B cell (primary cell): ENCODE measurements around the gene GGT6. TPM values are rescaled to one million over a fixed set of nuclear protein-coding genes. Genes with fewer than 3 reads are reported as not detected.

Experiments
- ATAC-seq: fragments of 200-7000 bp; cut with Tn5 transposase; one replicate; pipeline ENCODE4 v1.10.0; 2021; ENCODE audit warnings: low read depth, mild to moderate bottlenecking, moderate number of reproducible peaks, moderate library complexity
- CTCF ChIA-PET: fragments of 350-600 bp; sonication (Branson Sonifier 250); formaldehyde crosslinking; loops from one replicate; lab custom pipeline; 2021; ENCODE audit warnings: antibody characterized with exemption, inconsistent platforms; lab: Charles Lee
- POLR2A ChIA-PET: fragments of 350-600 bp; sonication (Branson Sonifier 250); formaldehyde crosslinking; loops from one replicate; lab custom pipeline; 2021; ENCODE audit warnings: antibody characterized with exemption; lab: Charles Lee
- DNase-seq: peaks from one replicate; pipeline ENCODE4 v3.0.0; 2013
- H2AFZ ChIP-seq: 2 replicates; pipeline ENCODE4 v1.6.1; 2012; ENCODE audit warnings: mild to moderate bottlenecking, low read depth, low read length; ENCODE audit not compliant: insufficient read depth, poor library complexity, severe bottlenecking
- H3K27ac ChIP-seq, 2 donors: 1 replicate in 1 of 2; 2 replicates in 1 of 2; pipeline ENCODE4 v1.5.1; 2012 to 2013; ENCODE audit warnings: low read length in 2 of 2, mild to moderate bottlenecking in 2 of 2, moderate library complexity in 1 of 2
- H3K27me3 ChIP-seq, 4 experiments: fragments of 200-600 bp in 1 of 4; sonication (generic) in 1 of 4; replicated peaks in 1 of 4; 1 replicate in 2 of 4; 2 replicates in 2 of 4; pipeline versions ENCODE4 v1.6.1 to v1.7.0; 2013 to 2016; ENCODE audit warnings: low read length in 3 of 4, mild to moderate bottlenecking in 2 of 4, mixed read lengths in 1 of 4, moderate library complexity in 1 of 4; ENCODE audit not compliant: insufficient read depth in 4 of 4, control insufficient read depth in 3 of 4; ENCODE audit errors: control extremely low read depth in 1 of 4
- H3K36me3 ChIP-seq, 2 experiments: replicated peaks in 1 of 2; 1 replicate in 1 of 2; 2 replicates in 1 of 2; pipeline versions ENCODE4 v1.6.1 to v1.7.1; 2013; ENCODE audit warnings: low read length in 1 of 2; ENCODE audit not compliant: insufficient read depth in 2 of 2, control insufficient read depth in 1 of 2; ENCODE audit errors: control extremely low read depth in 1 of 2, extremely low read depth in 1 of 2
- H3K4me1 ChIP-seq, 2 donors: fragments of 200-600 bp in 1 of 2; sonication (generic) in 1 of 2; 1 replicate in 1 of 2; 2 replicates in 1 of 2; pipeline versions ENCODE4 v1.5.1 to v1.6.1; 2013 to 2017; ENCODE audit warnings: low read length in 2 of 2; ENCODE audit not compliant: control insufficient read depth in 2 of 2, insufficient read depth in 2 of 2
- H3K4me2 ChIP-seq: replicated peaks from 2 replicates; pipeline ENCODE3; 2012; ENCODE audit warnings: mild to moderate bottlenecking, low read depth, low read length; ENCODE audit not compliant: poor library complexity, severe bottlenecking
- H3K4me3 ChIP-seq, 5 experiments: fragments of 200-600 bp in 1 of 5; sonication (generic) in 1 of 5; 1 replicate in 3 of 5; 2 replicates in 2 of 5; pipeline versions ENCODE4 v1.5.1 to v1.7.0; 2011 to 2016; ENCODE audit warnings: low read length in 4 of 5, mild to moderate bottlenecking in 4 of 5, low read depth in 2 of 5, control low read depth in 1 of 5, moderate library complexity in 1 of 5; ENCODE audit not compliant: insufficient read depth in 1 of 5; ENCODE audit errors: control extremely low read depth in 1 of 5, extremely low read depth in 1 of 5
- H3K79me2 ChIP-seq: fragments of 200-600 bp; sonication (generic); one replicate; pipeline ENCODE4 v1.6.0; 2016; ENCODE audit warnings: low read length; ENCODE audit not compliant: control insufficient read depth, insufficient read depth
- H3K9ac ChIP-seq: fragments of 200-600 bp; sonication (generic); 2 replicates; pipeline ENCODE4 v1.6.1; 2017; ENCODE audit warnings: mild to moderate bottlenecking, low read length, moderate library complexity
- H3K9me3 ChIP-seq, 3 donors: one replicate each; pipeline versions ENCODE4 v1.6.1 to v1.7.1; 2013; ENCODE audit warnings: low read length in 2 of 3; ENCODE audit not compliant: control insufficient read depth in 2 of 3, insufficient read depth in 1 of 3; ENCODE audit errors: control extremely low read depth in 1 of 3
- H4K20me1 ChIP-seq: 2 replicates; pipeline ENCODE4 v1.6.0; 2012; ENCODE audit warnings: mild to moderate bottlenecking, low read length; ENCODE audit not compliant: insufficient read depth, control insufficient read depth, poor library complexity, severe bottlenecking
- H3K27ac Mint-ChIP-seq: one replicate; pipeline ENCODE4 v1.8.0; 2021; ENCODE audit warnings: mixed read lengths
- H3K27me3 Mint-ChIP-seq: one replicate; pipeline ENCODE4 v1.8.0; 2021; ENCODE audit warnings: mixed read lengths
- H3K4me1 Mint-ChIP-seq: one replicate; pipeline ENCODE4 v1.8.0; 2021; ENCODE audit warnings: mixed read lengths
- H3K4me3 Mint-ChIP-seq: one replicate; pipeline ENCODE4 v1.8.0; 2021; ENCODE audit warnings: mixed read lengths
- H3K9me3 Mint-ChIP-seq: one replicate; pipeline ENCODE4 v1.8.0; 2022; ENCODE audit warnings: mixed read lengths; ENCODE audit not compliant: insufficient read depth
- CTCF ChIP-seq: fragments of 200-600 bp; IDR thresholded peaks from one replicate; pipeline ENCODE4 v1.8.0; 2022; ENCODE audit warnings: antibody characterized with exemption, mild to moderate bottlenecking
- EZH2 ChIP-seq: IDR thresholded peaks from 2 replicates; pipeline ENCODE4 v1.6.1; 2012; ENCODE audit warnings: borderline replicate concordance, low read depth, mild to moderate bottlenecking, moderate library complexity, low read length; ENCODE audit not compliant: insufficient read depth, poor library complexity, severe bottlenecking
- WGBS: methylation state at CpG from one replicate; pipeline ENCODE4 v1.1.5; 2013; ENCODE audit warnings: missing lambda C conversion rate; ENCODE audit not compliant: insufficient coverage; 5-methylcytosine and 5-hydroxymethylcytosine counted together
- intact Hi-C: fragments of 100-400 bp; cut with micrococcal nuclease; formaldehyde crosslinking; loops from one replicate; pipeline ENCODE4 v1.10.0; 2022
- polyA plus RNA-seq: library from polyadenylated mRNA; depleted of rRNA; stranded (reverse); fragments of >200 nt; gene quantifications from 2 replicates; pipeline ENCODE4 v1.2.3, GENCODE V29; 2012
- total RNA-seq, 2 donors: library from RNA; stranded (reverse); fragments of 120-200 nt in 1 of 2; gene quantifications; 1 replicate in 1 of 2; 2 replicates in 1 of 2; pipeline versions ENCODE4 v1.2.3 to v1.2.4, GENCODE V29; 2013 to 2022

The GGT6 gene
- total and polyA plus RNA-seq, 2 donors (not counting 1 experiment from before 2014, with no cell fraction given) = not detected

GRCh38 chr17:4576161-4576558 lies 15.8 kb upstream of the GGT6 start:
- CTCF ChIA-PET = interaction anchor here (1.9 kb wide), 1 partner anchor 11 kb away, joined by 4 read pairs; no protein-coding TSS in a partner anchor
- Mint-ChIP-seq H3K4me1 (peaks cover 6% of the 10 kb centered on the region), H3K4me3 (no peak overlapping the region), H3K27ac (no peak overlapping the region), H3K9me3 (no peaks in the 10 kb centered on the region), H3K27me3 (peaks cover 8% of the 10 kb centered on the region)
- Histone ChIP-seq H3K4me3 (no peak overlapping the region), H3K4me1 (no peaks in the 10 kb centered on the region), H3K79me2 (no peaks in the 10 kb centered on the region), H3K9ac (no peak overlapping the region), H4K20me1 (no peaks in the 10 kb centered on the region), H3K27ac (no peak overlapping the region), H3K9me3 (no peaks in the 10 kb centered on the region), H3K4me2 (no peak overlapping the region), H3K36me3 (no peaks in the 10 kb centered on the region), H3K27me3 (peaks cover 0 to 7% (median 0%) of the 10 kb centered on the region in 4 experiments), H2AFZ (no peak overlapping the region)
- no peak for DNase-seq
- TF ChIP-seq CTCF = no peak
- no peak for TF ChIP-seq EZH2
- no peak for ATAC-seq
- POLR2A ChIA-PET = no interaction called here
- 93% methylated on average over 6 of the region's 6 CpGs for WGBS
- intact Hi-C loops = no loop called here

- ChIA-PET POLR2A (no interaction called here), CTCF (interaction anchor here (1.9 kb wide), 1 partner anchor 10 kb away, joined by 4 read pairs; no protein-coding TSS in a partner anchor)
- Mint-ChIP-seq H3K9me3 (no peaks in the 10 kb centered on the region), H3K27me3 (peaks cover 4% of the 10 kb centered on the region), H3K27ac (no peak overlapping the region), H3K4me3 (no peak overlapping the region), H3K4me1 (peaks cover 6% of the 10 kb centered on the region)
- TF ChIP-seq EZH2 (no peak), CTCF (no peak)
- no peak overlapping the region for H3K9ac ChIP-seq
- H3K27ac ChIP-seq = no peak overlapping the region
- H3K36me3 ChIP-seq = no peaks in the 10 kb centered on the region
- no peak for DNase-seq
- 94% methylated on average over 8 of the region's 9 CpGs for WGBS
- no peaks in the 10 kb centered on the region for H3K9me3 ChIP-seq
- H3K4me3 ChIP-seq = no peak overlapping the region
- H4K20me1 ChIP-seq = no peaks in the 10 kb centered on the region
- intact Hi-C loops = no loop called here
- H3K79me2 ChIP-seq = no peaks in the 10 kb centered on the region
- H3K4me1 ChIP-seq = no peaks in the 10 kb centered on the region
- no peak overlapping the region for H2AFZ ChIP-seq
- ATAC-seq = no peak
- no peak overlapping the region for H3K4me2 ChIP-seq
- H3K27me3 ChIP-seq = peaks cover 0 to 6% (median 0%) of the 10 kb centered on the region in 4 experiments
These were observed 14.2 kb upstream of the GGT6 start for GRCh38 chr17:4574448-4575045.
